OCI-LY3 (cell line): Measurements from ENCODE around the gene KBTBD3.

ENCODE experiments used
- CTCF ChIP-seq: fragments of 200-600, 300-600 bp; sonication (generic); IDR thresholded peaks from 2 replicates; pipeline ENCODE4 v1.5.1; 2014; ENCODE audit warnings: antibody characterized with exemption, low read length, low read depth
- EZH2phosphoT487 ChIP-seq: fragments of 200-600 bp; shearing (Covaris generic); IDR thresholded peaks from 2 replicates; pipeline ENCODE4 v1.6.1; 2018; ENCODE audit warnings: antibody characterized with exemption, mixed run types, low read depth

GRCh38 chr11:106015066-106015465 is 62.1 kb downstream of the KBTBD3 start:
- TF ChIP-seq CTCF (no peak), EZH2phosphoT487 (no peak)
